ENCODE measurements around the gene SLC17A2. TPM values are rescaled to one million over a fixed set of nuclear protein-coding genes. Genes with fewer than 3 reads are reported as not detected.
"Not testable (repeated sequence)": the region's sequence is repeated elsewhere in the genome, so short reads cannot be mapped to it uniquely, and the experiment has no call there.

The SLC17A2 gene
- total and polyA plus RNA-seq, 2 of the 4 experiments (the other 2 are of a cell fraction), result not detected

GRCh38 chr6:25947492-25947891 lies 17.0 kb upstream of the SLC17A2 start:
- H4K8ac ChIP-seq (ENCODE audit: low read depth in 2 of 2, low read length in 2 of 2); H3K4me3 ChIP-seq (ENCODE audit: insufficient read depth, low read depth, low read length); H3K36me3 ChIP-seq (ENCODE audit: control insufficient read depth, insufficient read depth, low read length); H3K4ac ChIP-seq (ENCODE audit: low read depth, low read length); H4K20me1 ChIP-seq (ENCODE audit: insufficient read depth, low read length); ATAC-seq (ENCODE audit: low read depth); H2BK5ac ChIP-seq (ENCODE audit: low read depth, low read length, poor library complexity, severe bottlenecking); H2BK120ac ChIP-seq (ENCODE audit: low read depth, low read length); H3K9me3 ChIP-seq (ENCODE audit: control insufficient read depth, insufficient read depth, low read length); H3K9ac ChIP-seq (ENCODE audit: low read depth, low read length); DNase-seq; H2AK9ac ChIP-seq (replicated peaks; ENCODE audit: low read depth, low read length, poor library complexity); H3K4me1 ChIP-seq (ENCODE audit: control insufficient read depth, insufficient read depth, low read length); H2AFZ ChIP-seq (replicated peaks; ENCODE audit: low read length, poor library complexity); H3K79me1 ChIP-seq (ENCODE audit: low read depth in 1 of 2, low read length in 2 of 2); dilution Hi-C loops (cut with HindIII; ENCODE audit: low sequenced_read_pairs, unreplicated experiment); POLR2A ChIA-PET (ENCODE audit: unreplicated experiment); intact Hi-C loops (cut with micrococcal nuclease); H2BK15ac ChIP-seq (ENCODE audit: low read depth, low read length); H3K56ac ChIP-seq (ENCODE audit: extremely low read depth, insufficient read depth, low read length); H3K27me3 ChIP-seq (ENCODE audit: control insufficient read depth, insufficient read depth, low read length); H3K14ac ChIP-seq (replicated peaks; ENCODE audit: low read depth, low read length); H3K23ac ChIP-seq (ENCODE audit: low read depth, low read length); BruUV-seq (replicated peaks); H3K9me1 ChIP-seq (ENCODE audit: insufficient read depth, low read length); H2BK20ac ChIP-seq (ENCODE audit: low read depth, low read length); H3K4me2 ChIP-seq (ENCODE audit: low read depth, low read length); H3K18ac ChIP-seq (ENCODE audit: low read depth, low read length); H2AK5ac ChIP-seq (ENCODE audit: low read depth, low read length); H3K27ac ChIP-seq (ENCODE audit: insufficient read depth, low read length); H4K5ac ChIP-seq (ENCODE audit: low read depth, low read length); in situ Hi-C loops (cut with MboI; ENCODE audit: low sequenced_read_pairs); CTCF ChIA-PET; H4K91ac ChIP-seq (ENCODE audit: insufficient read depth, low read depth, low read length): not testable (repeated sequence)
- no CpG with 5 or more reads among the region's 3 CpGs for WGBS, 2 experiments (ENCODE audit: extremely low coverage in 2 of 2, insufficient read length in 1 of 2)

Measured in IMR-90 (cell line).